SJCRH30 (cell line): ENCODE data around the gene UBQLNL. TPM values are rescaled to one million over a fixed set of nuclear protein-coding genes. Genes with fewer than 3 reads are reported as not detected.

Source experiments
- DNase-seq, 2 experiments: peaks; one replicate each; pipeline ENCODE4 v3.0.0-alpha.2; 2015 to 2020
- H3K27ac ChIP-seq: fragments of 250-450 bp; sonication (Bioruptor Pico); 2 replicates; pipeline ENCODE4 v1.5.1; 2020; ENCODE audit warnings: mild to moderate bottlenecking, moderate library complexity
- H3K27me3 ChIP-seq: fragments of 250-450 bp; sonication (Bioruptor Pico); 2 replicates; pipeline ENCODE4 v1.5.1; 2020; ENCODE audit warnings: mild to moderate bottlenecking, moderate library complexity
- H3K36me3 ChIP-seq: fragments of 250-450 bp; sonication (Bioruptor Pico); 2 replicates; pipeline ENCODE4 v1.5.1; 2020; ENCODE audit warnings: mild to moderate bottlenecking, moderate library complexity
- H3K4me1 ChIP-seq: fragments of 250-450 bp; sonication (Bioruptor Pico); 2 replicates; pipeline ENCODE4 v1.5.1; 2020; ENCODE audit warnings: mild to moderate bottlenecking, moderate library complexity
- H3K4me3 ChIP-seq: fragments of 250-450 bp; sonication (Bioruptor Pico); 2 replicates; pipeline ENCODE4 v1.5.1; 2020; ENCODE audit warnings: mild to moderate bottlenecking, moderate library complexity
- H3K9me3 ChIP-seq: fragments of 250-450 bp; sonication (Bioruptor Pico); replicated peaks from 2 replicates; pipeline ENCODE4 v1.5.1; 2020; ENCODE audit warnings: mild to moderate bottlenecking, moderate library complexity
- total RNA-seq: library from RNA; depleted of rRNA; stranded (reverse); fragments of >200 nt; shearing (Covaris generic); gene quantifications from 2 replicates; pipeline ENCODE4 v1.2.3, GENCODE V29; 2014; rRNA removed

The UBQLNL gene
- total RNA-seq, 1 experiment from 2014 or later: not detected

- H3K27ac ChIP-seq: no peak within 1 kb of the TSS
- no peak for DNase-seq
- no peaks in the 10 kb centered on the region for H3K9me3 ChIP-seq
- H3K4me3 ChIP-seq: no peak within 1 kb of the TSS
- no peaks in the 10 kb centered on the region for H3K4me1 ChIP-seq
- H3K36me3 ChIP-seq: no peaks in the 10 kb centered on the region
- no peaks in the 10 kb centered on the region for H3K27me3 ChIP-seq
These were observed 28.1 kb downstream of the UBQLNL start, which contains the start of gene OR52D1 for GRCh38 chr11:5488385-5488784. Gene OR52D1 (plus strand): TSS chr11:5488685. CDS start chr11:5488707, 22 bp downstream.

- Histone ChIP-seq H3K9me3 (no peaks in the 10 kb centered on the region), H3K4me3 (no peak overlapping the region), H3K27me3 (no peaks in the 10 kb centered on the region), H3K4me1 (no peaks in the 10 kb centered on the region), H3K36me3 (no peaks in the 10 kb centered on the region), H3K27ac (no peak overlapping the region)
- DNase-seq: no peak
These were observed 30.1 kb downstream of the UBQLNL start for GRCh38 chr11:5486421-5486820.

- Histone ChIP-seq H3K9me3 (no peaks in the 10 kb centered on the region), H3K27me3 (no peaks in the 10 kb centered on the region), H3K36me3 (no peaks in the 10 kb centered on the region), H3K4me3 (no peak overlapping the region), H3K4me1 (no peaks in the 10 kb centered on the region), H3K27ac (no peak overlapping the region)
- DNase-seq: no peak
These were observed 30.5 kb downstream of the UBQLNL start for GRCh38 chr11:5486003-5486402.

DNA sequence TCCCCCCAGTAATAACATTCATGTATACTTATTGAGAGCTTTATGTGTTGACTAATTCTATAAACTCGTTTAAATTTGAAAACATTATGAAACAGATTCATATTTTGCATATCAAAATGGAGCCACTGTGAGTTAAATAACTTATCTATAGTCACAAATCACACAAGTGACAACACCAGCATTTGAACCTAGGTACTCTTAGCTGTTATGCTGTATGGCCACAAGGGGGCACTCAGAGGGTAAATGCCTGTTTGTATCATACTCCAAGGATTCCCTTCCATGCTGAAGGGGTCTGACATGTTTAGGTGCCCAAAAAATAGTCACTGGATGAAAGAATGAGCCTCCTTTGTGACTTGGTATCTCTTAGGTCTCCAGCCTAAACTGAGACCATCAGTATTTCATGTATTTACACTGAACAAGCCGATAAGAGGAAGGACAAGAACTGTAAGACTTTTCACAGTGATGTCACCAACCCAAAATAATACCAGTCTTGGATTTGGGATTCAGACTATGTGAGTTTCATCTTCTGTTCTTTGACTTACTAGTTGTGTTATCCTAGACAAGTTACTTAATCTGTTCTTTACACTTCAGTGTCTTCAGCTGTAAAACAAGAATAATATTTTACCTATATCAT, 40.2 kb downstream of the UBQLNL start:
- peak; percentile 22 to 70 for DNase-seq
- Histone ChIP-seq H3K4me1 (no peaks in the 10 kb centered on the region), H3K27ac (no peak overlapping the region), H3K27me3 (peaks cover 5% of the 10 kb centered on the region; the same call in 1 of the 2 replicates), H3K4me3 (no peak overlapping the region), H3K36me3 (no peaks in the 10 kb centered on the region), H3K9me3 (no peaks in the 10 kb centered on the region)

DNA sequence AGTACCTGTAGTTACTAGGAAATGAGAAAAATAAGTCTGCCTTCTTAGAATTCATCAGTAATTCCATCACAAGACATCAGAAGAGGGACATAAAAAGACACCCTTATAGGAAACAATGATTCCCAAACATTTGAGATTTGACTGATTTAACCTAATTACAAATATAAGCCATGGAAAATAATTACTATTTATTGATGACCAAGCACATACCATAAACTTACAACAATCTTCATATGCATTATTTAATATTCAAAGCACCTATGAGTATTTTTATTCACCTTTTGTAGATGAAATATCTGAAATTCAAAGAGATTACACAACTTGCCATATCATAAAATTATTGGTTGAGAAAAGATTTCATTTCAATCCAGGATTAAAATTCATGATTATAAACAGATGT, 42.6 kb downstream of the UBQLNL start:
- no peak overlapping the region for H3K4me3 ChIP-seq
- peaks cover 5% of the 10 kb centered on the region; the same call in 1 of the 2 replicates for H3K27me3 ChIP-seq
- no peaks in the 10 kb centered on the region for H3K4me1 ChIP-seq
- no peak for DNase-seq
- H3K27ac ChIP-seq: no peak overlapping the region
- no peaks in the 10 kb centered on the region for H3K9me3 ChIP-seq
- H3K36me3 ChIP-seq: no peaks in the 10 kb centered on the region

DNA sequence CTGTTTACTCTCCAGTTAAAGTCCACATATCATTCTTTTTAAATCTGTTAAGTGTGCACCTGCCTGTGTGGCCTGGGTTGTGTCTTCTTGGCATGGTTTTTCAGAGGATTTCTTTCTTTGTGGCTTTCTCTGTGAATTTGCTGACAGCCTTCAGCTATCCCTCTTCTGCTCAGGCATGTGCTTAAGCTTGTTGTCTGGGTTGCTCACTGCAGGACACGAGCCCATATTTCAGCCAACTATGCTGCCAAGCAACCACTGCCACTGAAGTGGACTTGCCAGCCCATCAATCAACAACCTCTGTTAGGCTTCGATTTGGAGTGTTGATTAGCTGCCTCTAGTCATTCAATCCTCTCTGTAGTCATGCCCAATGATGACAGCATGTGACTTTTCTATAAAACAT, 49.0 kb downstream of the UBQLNL start:
- no peaks in the 10 kb centered on the region for H3K4me1 ChIP-seq
- H3K36me3 ChIP-seq: no peaks in the 10 kb centered on the region
- H3K4me3 ChIP-seq: no peak overlapping the region
- no peak overlapping the region for H3K27ac ChIP-seq
- no peak for DNase-seq
- H3K9me3 ChIP-seq: no peaks in the 10 kb centered on the region
- peaks cover 2% of the 10 kb centered on the region; the same call in 1 of the 2 replicates for H3K27me3 ChIP-seq

Other genes starting within 250 kb of the UBQLNL start
- 0.26 TPM in 1 of 2 replicates, not detected in the other for gene HBE1, start 246.8 kb downstream of the UBQLNL start, total RNA-seq
- not detected in 2 replicates for gene OR51B4, start 214.8 kb downstream of the UBQLNL start, total RNA-seq
- not detected in 2 replicates for gene OR51B2, start 192.4 kb downstream of the UBQLNL start, total RNA-seq
- gene OR51B5, start 173.2 kb downstream of the UBQLNL start, total RNA-seq: 0.28 TPM in 1 of 2 replicates, not detected in the other
- gene OR51B6, start 165.2 kb downstream of the UBQLNL start, total RNA-seq: not detected in 2 replicates
- not detected in 2 replicates for gene OR51M1, start 132.9 kb downstream of the UBQLNL start, total RNA-seq
- not detected in 2 replicates for gene OR51Q1, start 94.6 kb downstream of the UBQLNL start, total RNA-seq
- gene OR51I1, start 75.2 kb downstream of the UBQLNL start, total RNA-seq: not detected in 2 replicates
- gene OR51I2, start 67.4 kb downstream of the UBQLNL start, total RNA-seq: not detected in 2 replicates
- gene OR52D1, start 28.0 kb downstream of the UBQLNL start, total RNA-seq: not detected in 2 replicates
- not detected in 2 replicates for gene UBQLN3, start 6.7 kb downstream of the UBQLNL start, total RNA-seq
- not detected in 2 replicates for gene OR52H1, start 31.8 kb upstream of the UBQLNL start, total RNA-seq
- gene OR52B6, start 64.2 kb upstream of the UBQLNL start, total RNA-seq: not detected in 2 replicates
- not detected in 2 replicates for gene TRIM6, start 79.9 kb upstream of the UBQLNL start, total RNA-seq
- not detected in 2 replicates for gene TRIM34, start 108.3 kb upstream of the UBQLNL start, total RNA-seq
- 10.2 and 10.5 TPM in 2 replicates for gene TRIM5, start 168.4 kb upstream of the UBQLNL start, total RNA-seq
- 0.30 and 0.65 TPM in 2 replicates for gene TRIM22, start 173.1 kb upstream of the UBQLNL start, total RNA-seq
- gene OR56B1, start 219.7 kb upstream of the UBQLNL start, total RNA-seq: not detected in 2 replicates
- not detected in 2 replicates for gene OR52N4, start 237.5 kb upstream of the UBQLNL start, total RNA-seq